GM21381 (cell line): Measurements from ENCODE around the gene SLC4A5.
"Not testable (repeated sequence)": the region's sequence is repeated elsewhere in the genome, so short reads cannot be mapped to it uniquely, and the experiment has no call there.

Experiments used
- ATAC-seq: cut with Tn5 transposase; IDR thresholded peaks from one replicate; pipeline ENCODE4 v1.9.1; 2021; ENCODE audit warnings: mild to moderate bottlenecking, moderate library complexity; ENCODE audit not compliant: unreplicated experiment

Gene SLC4A5

DNA sequence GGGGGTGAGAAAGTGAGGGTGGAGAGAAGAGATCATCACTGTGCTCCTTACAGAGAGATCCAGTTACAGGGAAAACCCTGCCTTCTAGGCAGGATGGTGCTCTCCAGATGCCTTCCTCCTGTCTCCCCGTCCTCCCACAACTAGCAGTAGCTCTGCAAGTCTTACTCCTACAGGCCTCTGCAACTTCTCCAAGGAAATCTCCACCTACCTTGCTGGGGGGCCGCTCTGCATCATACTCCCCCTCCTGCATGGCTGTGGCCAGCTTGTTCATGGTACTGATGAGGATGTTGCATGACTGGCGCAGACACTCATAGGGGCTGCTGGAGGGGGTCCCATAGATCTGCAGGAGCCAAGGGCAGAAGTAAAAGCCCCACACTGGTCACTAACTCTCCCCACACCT is 22.8 kb upstream of the SLC4A5 start:
- no peak for ATAC-seq

DNA sequence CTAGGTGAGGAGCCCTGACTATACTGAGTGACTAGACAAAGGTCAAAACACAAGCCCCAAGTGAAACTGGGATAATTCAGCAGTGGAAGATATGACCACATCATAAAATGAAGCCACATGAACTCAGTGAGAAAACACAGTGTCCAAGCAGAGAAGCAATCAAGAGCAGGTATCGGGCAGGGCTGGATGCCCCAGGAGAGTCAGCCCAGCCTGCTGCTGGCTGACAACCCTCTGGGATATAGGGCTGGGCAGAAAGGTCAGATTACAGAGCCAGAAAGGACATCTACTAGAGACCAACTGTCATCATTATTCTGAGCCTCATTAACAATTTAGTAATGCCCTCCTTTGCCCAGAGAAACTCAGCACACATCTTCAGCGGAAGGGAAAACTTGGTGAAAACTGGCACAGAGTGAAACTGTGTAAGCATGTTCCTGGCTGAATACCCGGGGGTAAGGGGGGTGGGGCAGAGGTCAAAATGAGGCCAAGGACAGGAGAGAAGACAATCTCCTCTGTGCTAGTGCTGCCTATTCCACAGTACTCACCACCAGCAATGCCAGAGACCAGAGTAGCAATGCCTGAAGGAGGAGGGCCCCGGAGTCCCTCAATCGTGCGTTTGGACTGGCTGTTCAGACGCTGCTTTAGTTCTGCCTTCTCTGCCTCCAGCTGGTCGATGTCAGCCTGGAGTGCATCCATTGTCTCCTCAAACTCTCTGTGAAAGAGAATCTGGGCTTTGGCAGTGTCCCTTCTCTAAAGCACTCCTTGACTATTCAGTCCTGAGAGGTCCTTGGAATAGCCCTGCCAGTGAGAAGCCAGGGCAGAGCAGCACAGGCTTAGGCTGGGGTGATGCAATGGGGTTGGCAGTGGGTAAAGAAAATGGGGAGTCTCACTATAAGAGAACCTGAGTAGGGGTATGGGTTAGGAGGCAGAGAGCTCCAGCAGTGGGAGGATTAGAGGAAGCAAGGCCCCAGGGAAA is 21.6 kb upstream of the SLC4A5 start:
- no peak for ATAC-seq

DNA sequence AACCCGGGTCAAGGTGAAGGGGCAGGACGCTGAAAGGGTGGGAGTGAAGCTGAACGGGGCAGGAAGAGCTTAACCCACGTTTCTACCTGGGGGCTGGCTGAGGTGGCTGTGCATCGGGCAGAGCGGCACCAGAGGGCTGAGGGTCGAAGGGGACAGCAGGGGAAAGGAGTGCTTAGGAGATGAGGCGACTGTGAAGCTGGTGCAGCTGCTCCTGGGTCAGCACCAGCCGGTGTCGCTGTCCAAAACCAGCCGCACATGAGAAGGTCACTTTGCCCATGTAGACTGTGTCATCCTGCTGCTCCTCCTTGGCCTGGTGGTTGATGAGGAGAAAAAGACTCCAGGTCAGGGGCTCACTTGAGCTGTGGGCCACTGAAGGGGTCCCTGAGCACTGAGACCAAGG is 18.1 kb upstream of the SLC4A5 start:
- ATAC-seq: no peak

DNA sequence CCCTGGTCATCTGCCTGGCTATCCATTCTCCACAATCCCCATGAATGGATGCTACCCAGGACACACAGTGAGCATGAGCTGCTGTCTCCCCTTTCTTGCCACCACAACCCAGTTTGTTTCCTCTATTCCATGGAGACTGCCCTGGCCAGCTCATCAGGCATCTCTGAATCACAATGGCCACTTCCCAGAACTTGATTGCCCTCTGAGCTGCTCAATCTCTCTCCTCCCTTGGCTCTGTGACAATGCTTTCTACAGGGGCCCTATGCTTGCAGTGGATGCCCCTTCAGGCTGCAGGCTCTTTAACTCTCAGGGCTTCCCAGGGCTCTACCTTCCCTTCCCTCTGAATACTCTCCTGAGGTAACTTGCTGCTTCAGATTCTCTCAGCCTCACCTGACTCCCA is 14.4 kb upstream of the SLC4A5 start:
- no peak for ATAC-seq

DNA sequence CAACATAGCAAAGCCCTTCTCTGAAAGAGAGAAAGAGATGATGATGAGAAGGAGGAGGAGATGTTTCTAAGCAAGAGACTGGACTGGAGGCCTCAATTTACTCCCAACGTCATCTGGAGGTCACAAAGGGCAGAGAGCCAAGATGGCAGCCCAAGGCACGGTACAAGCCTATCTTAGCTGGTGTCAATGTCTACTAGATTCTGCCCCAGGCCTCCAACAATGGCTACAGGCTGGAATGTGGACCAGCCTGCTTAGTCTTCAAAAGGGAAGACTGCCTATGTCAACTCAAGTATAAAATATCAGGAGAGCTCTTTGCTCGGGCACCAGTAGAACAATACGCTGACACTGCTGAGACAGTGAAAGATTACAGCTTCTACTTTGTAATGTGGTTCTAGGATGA is 6.7 kb upstream of the SLC4A5 start:
- no peak for ATAC-seq

DNA sequence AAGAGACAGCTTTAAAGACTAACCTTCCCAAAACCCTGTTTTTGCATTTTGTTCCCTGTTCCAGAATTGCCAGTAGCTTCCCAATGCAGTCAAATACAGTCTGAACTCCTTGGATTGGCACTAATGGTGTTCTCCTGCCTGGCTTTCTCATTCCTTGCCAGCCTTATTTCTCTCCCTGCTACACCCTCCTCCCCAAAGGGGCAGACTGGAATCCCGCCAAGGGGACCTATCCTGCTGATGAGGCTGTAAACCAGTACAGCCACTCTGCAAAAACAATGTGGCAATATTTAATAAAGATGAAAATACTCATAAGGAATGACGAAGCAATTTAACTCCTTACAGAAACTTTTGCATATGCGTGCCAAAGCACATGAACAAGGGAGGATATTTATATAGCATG is 4.5 kb upstream of the SLC4A5 start:
- no peak for ATAC-seq

DNA sequence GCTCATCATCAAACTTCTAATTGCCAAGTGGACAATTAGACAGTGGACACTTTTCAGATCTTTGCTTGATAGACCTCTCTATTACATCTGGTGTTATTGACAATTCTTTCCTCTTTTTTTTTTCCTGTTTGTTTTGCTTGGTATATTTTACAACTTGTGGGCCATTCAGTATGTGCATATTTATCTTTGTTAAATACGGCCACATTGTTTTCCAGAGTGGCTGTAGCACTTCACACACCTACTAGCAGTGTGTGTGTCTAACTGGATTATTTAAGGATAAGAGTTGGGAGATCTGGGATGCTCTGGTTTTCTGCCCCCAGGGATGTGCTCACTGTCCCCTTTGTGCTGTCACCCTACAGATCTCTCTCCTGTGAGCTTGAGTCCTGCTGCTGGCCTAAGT is 4.1 kb upstream of the SLC4A5 start:
- no peak for ATAC-seq

DNA sequence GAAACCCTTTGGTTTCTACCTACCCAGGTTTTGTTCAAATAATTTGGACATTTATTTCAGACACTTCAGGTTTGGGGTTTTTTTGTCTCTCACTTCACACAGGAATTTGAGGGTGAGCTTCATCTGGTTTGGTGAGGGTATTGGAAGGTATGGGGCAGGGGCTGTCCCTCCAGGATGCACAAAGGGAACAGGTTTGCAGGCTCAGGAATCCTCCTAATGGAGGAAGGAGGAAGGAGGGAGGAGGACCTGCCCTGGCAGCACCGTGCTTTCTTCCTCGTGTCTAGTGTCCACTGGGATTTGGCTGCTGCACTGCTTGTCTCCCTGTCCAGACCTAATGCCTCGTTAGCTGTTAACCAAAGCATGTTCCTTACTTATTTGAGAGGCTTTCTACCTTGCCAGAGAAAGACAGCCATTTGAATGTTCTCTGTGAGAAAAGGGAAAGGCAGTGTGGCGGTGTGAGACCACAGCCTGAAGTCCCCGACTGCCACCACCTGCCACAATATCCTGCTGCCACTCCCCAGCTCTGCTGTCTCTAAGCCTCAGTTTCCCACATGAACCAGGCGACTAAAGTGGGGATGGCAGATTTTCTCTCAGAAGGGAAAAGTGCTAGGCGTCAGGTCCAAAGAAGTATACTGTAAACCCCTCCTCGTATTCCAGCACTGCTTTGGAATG is 2.2 kb upstream of the SLC4A5 start:
- no peak for ATAC-seq

DNA sequence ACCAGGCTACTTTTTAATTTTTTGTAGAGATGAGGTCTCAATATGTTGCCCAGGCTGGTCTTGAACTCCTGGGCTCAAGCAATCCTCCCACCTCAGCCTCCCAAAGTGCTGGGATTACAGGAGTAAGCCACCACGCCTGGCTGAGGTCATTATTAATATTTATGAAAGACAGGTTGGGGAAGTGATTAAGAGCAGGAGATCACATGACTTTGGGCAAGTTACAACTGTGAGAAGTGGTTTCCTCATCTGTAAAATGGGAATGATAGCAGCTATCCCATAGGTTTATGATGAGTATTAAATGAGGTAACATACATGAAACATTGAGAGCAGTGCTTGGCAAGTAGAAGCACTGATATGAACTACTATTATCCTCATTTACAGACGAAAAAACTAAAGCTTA is 7.0 kb downstream of the SLC4A5 start:
- ATAC-seq: not testable (repeated sequence)

DNA sequence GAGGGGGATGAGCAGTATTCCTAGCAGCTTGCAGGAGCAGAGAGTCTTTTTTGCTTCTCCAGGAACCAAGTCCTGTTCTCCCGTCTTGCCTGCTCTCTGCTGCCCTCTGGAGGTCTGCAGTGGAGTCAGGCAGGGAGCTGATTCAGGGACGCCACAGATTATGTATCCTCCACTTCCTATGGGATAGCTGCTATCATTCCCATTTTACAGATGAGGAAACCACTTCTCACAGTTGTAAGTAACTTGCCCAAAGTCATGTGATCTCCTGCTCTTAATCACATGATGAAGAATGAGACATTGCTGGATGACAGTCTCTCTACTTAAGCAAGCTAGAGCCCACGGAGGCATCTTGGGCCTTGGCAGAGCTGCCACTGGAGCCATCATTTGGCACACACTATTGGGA is 8.3 kb downstream of the SLC4A5 start:
- ATAC-seq: no peak

DNA sequence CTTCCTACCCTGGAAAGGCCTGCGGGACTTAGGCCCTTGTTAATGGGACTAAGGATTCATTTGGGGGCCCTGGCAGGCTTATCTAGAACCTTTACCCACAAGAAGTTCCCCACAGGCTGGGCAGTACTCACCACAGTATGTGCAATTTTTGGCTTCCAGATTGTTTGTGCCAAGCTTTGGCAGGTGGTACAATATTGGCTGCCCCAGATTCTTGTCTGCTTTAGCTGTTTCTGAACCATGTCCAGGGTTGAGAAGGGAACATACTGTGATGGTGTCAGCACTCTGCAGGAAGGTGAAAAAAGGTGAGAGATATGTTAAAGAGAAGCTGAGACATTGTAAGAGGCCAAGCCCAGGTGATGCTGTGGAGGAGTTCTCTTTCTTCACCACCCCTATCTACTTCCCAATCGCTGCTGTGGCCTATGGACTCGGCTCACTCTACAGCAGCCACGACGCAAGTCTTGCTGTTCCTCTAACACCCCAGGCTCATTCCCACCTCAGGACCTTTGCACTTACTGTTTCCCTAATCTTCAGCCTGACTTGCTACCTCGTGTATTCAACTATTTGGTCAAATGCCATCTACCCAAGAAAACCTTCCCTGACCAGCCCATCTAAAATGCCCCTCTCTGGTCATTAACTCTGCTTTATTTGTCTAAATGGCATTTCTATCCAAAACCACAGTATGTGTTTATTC is 9.2 kb downstream of the SLC4A5 start:
- ATAC-seq: no peak

DNA sequence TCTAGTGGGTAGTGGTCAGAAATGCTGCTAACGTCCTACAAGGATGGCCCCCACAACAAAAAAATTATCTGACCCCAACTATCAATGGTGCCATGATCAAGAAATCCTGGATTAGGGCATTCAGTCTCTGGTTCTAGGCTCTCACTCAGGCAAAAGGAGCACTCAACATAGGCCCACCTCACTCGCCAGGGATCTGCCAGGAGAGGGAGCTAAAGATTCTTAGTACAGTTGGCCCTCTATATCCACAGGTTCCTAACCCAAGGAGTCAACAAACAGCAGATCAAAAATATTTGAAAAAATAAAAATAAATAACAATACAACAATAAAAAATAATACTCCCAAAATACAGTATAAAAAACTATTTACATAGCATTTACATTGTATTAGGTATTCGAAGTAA is 10.0 kb downstream of the SLC4A5 start:
- no peak for ATAC-seq

DNA sequence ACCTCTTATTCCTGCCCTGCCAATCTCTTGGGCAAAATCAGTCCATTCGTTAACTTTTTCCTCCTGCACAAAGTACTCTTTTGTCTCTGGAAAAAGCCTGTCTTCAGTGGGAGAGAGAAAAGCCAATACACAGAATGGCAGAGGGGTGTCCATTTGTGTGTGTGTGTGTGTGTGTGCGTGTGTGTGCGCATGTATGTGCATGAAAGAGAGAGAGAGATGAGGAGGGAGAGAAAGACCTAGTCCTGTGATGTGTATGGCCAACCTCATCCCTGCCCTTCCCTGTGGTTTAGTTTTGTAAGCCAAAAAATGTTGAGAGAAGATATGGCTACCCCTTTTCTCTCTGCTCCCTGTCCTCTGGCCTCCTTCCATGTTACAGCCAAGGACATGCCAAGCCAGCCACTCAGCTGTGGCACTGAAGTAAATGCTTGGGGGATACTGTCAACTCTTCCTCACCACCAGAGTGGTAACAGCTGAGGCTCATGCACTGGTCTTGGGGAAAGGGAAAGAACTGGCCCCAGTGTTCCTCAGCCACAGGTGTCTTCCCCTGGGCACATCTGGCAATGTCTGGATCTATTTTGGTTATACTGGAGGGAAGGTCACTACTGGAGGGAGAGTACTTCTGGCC is 10.6 kb downstream of the SLC4A5 start:
- ATAC-seq: no peak

DNA sequence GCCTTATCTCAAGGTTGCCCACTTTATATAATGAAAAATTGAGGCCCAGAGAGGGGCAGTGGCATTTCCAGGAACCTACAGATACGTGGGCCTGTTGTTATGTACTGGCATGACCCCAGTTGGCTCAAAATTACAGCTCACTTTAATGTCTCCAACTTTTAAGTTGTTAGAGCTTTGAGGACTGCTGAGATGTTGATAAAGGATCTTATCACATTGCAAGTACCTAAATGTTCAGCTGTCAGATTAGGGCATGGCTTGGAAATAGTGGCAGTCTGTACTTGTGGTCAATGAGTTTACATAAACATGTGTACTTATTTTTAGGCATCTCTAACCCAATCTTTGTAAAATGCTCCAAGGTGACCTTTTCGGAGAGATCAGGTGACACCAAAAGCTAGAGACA is 14.6 kb downstream of the SLC4A5 start:
- ATAC-seq: no peak

DNA sequence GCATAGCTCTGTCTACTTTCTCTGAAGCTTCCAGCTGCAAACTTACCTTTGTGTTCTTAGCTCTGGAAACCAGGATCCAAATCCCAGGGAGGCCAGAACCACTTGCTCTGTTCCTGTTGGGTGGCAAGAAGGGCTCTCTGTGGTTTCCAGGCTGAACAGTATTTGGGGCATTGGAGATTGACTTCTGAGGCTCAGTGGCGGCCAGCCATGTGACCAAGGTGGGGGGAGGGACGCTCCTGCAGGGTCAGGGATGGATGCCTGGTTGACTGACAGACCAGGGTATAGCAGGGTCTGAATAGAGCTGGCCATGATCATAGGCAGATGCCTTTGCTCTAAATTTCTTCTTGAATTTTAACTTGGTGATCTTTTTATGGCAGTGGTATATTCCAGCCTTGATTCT is 15.1 kb downstream of the SLC4A5 start:
- no peak for ATAC-seq

DNA sequence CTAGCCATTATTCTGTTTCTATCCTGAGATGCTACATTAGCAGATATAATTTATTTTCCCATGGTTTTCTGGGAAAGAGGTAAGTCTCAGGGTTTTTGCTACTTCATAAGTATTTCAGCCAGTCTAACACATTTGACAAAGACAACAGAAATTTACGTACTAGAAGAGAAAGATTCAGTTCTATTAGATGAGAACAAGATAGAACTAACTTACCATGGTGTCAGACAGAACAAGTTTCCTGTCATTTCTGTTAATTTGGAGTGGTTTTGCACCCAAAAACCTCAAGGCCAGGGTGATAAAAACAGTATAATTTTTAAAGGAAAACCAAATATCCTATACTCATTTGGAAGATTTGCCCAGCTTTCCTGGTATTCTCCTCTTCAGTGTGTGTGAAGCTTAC is 15.6 kb downstream of the SLC4A5 start:
- ATAC-seq: no peak

DNA sequence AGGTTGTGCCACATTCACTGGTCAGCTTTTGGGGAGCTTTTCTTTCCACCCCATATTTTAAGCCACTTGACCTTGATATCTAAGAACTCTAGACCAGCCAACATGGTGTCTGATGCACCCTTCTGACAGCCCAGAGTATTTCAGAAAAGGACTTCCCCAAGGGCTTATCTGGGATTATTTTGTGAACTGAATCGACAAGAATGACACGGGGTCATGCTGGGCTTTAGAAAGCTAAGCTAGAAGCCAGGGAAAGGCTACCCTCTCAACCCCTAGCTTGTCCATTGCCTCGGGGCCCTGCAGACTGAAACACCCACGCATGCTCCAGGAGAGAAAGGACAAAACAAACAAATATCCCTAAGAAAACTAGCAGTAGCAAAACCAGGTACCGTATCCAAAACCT is 16.0 kb downstream of the SLC4A5 start:
- no peak for ATAC-seq

DNA sequence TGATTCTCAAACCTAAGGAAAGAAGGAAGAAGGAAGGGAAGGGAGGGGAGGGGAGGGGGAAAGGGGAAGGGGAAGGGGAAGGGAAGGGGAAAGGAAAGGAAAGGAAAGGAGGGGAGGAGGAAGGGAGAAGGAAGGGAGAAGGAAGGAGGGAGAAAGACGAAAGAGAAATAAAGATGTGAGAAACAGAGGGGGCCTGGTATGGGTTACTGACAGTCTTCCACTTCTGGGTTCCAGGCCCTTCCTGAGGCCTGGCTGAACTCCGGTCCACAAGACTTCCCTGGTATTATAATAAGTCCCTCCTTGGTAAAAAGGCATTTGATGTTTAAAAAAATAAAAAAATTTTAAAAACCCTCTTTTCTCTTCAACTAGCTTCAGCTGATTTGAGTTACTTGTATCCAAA is 17.4 kb downstream of the SLC4A5 start:
- no peak for ATAC-seq

DNA sequence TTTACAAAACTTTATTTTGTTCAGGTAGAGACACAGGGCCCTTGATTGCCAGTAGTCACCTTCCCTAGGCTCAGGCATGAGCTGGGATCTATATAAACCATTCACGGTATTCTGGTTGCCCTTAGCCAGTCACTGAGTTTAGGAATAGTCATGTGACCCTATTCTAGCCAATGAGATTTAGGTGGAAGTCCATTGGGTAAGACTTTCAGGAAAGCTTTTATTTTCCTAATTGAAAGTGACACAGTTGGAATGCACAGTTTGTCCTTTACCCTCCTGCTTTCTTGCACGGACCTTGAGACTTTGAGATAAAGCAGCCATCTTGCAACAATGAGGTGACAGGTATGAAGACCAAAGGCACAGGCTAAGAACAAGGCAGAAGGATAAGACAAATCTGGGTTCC is 21.5 kb downstream of the SLC4A5 start:
- no peak for ATAC-seq

DNA sequence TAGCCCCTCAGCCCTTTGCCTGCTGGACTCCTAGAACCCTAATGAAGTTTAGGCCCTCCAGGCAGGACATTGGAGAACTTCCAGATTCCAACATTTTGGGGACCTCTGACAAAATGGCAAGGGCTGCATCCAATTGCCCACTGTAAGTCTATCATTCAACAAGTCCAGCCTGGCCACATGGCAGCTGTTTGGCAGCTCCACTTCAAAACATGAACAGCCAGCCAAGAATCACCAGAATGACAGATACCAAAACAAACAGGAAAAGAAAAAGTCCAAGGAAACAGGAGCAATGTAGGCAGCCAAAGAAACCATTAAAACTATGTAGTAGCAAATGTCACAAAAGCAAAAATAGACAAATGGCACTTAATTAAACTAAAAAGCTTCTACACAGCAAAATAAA is 25.5 kb downstream of the SLC4A5 start:
- no peak for ATAC-seq

DNA sequence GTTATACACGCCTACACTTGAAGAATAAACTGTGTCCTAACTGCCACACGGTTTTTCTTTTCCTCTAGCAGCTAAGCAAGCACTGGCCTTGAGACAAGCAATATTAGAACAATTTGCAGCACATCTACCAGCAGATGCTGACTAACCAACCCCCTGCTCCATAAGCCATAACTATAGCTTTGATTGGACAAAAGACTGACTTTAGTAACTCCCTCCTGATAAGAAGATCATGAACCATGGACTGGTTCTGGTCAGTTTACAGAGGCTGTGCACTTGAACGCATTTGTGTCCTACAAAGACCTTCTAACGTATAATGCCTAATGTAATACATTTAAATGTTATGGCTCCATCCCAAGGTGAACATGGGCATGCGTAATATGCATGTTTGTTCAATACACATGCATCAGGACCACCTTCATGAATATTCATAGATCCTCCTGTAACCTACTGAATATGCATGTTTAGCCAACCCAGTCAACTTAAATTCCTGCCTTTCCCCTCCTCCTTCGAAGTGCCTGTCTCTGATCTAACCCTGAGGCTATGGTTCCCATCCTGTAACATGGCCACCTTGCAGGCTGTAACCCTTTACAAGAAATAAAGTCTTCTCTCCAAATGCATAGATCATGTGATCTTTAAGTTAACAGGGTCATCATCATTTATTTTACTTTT is 26.5 kb downstream of the SLC4A5 start:
- ATAC-seq: no peak
